Thoracic aorta (tissue), 2 donors: ENCODE data around the gene OGDH. TPM values are rescaled to one million over a fixed set of nuclear protein-coding genes. Genes with fewer than 3 reads are reported as not detected.

ENCODE experiments used
- ATAC-seq: fragments of 150-250 bp; one replicate; pipeline ENCODE4 v1.8.0; 2017; ENCODE audit warnings: low read depth; ENCODE audit not compliant: insufficient number of reproducible peaks, low FRiP score
- DNase-seq: peaks from one replicate; pipeline ENCODE4 v3.0.0-alpha.2; 2020; ENCODE audit warnings: low spot score
- H3K27ac ChIP-seq, 2 donors: fragments of 200-600 bp; sonication (generic); 1 replicate in 1 of 2; 2 replicates in 1 of 2; pipeline ENCODE4 v1.5.1; 2016; ENCODE audit warnings: mild to moderate bottlenecking in 2 of 2, moderate library complexity in 2 of 2
- H3K27me3 ChIP-seq: fragments of 200-600 bp; sonication (generic); replicated peaks from 2 replicates; pipeline ENCODE4 v1.6.0; 2016; ENCODE audit warnings: mild to moderate bottlenecking; ENCODE audit not compliant: insufficient read depth
- H3K36me3 ChIP-seq: fragments of 200-600 bp; sonication (generic); one replicate; pipeline ENCODE4 v1.5.1; 2016
- H3K4me1 ChIP-seq, 2 donors: fragments of 200-600 bp; sonication (generic); 1 replicate in 1 of 2; 2 replicates in 1 of 2; pipeline versions ENCODE4 v1.5.1 to v1.6.0; 2016; ENCODE audit warnings: low read depth in 2 of 2, mild to moderate bottlenecking in 1 of 2; ENCODE audit not compliant: control insufficient read depth in 1 of 2
- H3K4me3 ChIP-seq: fragments of 200-600 bp; sonication (generic); 2 replicates; pipeline ENCODE4 v1.5.1; 2016; ENCODE audit warnings: mild to moderate bottlenecking
- H3K9me3 ChIP-seq: fragments of 200-600 bp; sonication (generic); 2 replicates; pipeline ENCODE4 v1.5.1; 2016
- CTCF ChIP-seq: fragments of 200-600 bp; sonication (generic); IDR thresholded peaks from one replicate; pipeline ENCODE4 v1.5.1; 2019; ENCODE audit warnings: antibody characterized with exemption
- total RNA-seq, 2 donors: library from RNA; depleted of rRNA; stranded (reverse); fragments of >200 nt; gene quantifications; one replicate each; pipeline versions ENCODE4 v1.1.0 to v1.2.3, GENCODE V29; 2016

OGDH gene
- total RNA-seq, 2 donors from 2014 or later: 80.8 to 99.2 TPM

DNA sequence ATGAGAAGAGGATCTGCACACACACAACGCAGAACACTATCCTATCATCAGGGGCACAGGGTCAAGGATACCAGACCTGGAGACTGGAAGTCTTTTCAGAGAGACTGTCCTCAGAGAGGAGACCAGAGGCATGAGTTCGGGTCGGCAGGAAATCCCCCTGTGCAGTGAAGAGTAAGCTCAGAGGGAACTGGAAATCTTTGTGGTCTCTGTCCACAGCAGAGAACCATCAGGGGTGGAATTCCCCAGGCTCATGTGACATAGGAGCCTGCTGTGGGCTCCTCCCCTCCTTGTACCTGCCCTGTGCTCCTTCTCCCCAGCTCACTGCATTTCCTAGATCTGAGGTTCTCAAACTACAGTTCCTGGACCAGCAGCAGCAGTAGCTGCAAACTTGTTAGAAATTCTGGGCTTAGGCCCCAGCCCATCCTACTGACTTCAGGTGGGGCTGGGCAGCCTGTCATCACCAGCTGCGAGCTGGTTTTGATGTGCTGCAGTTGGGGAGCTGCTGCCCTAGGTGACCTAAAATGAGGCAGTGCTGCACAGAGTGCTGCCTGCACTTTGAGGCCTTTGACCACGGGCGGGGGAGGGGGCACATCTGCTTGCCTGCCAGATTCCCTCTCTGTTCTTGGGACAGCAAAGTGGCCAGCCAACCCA, 144.6 kb downstream of the OGDH start:
- TF ChIP-seq CTCF: no peak
- no peak for DNase-seq
- no peaks in the 10 kb centered on the region for H3K36me3 ChIP-seq
- no peaks in the 10 kb centered on the region for H3K9me3 ChIP-seq
- ATAC-seq: no peak
- no peaks in the 10 kb centered on the region for H3K27me3 ChIP-seq
- H3K27ac ChIP-seq: no peak overlapping the region
- H3K4me3 ChIP-seq: no peak overlapping the region
- peaks cover 19 to 31% of the 10 kb centered on the region in 2 donors for H3K4me1 ChIP-seq

DNA sequence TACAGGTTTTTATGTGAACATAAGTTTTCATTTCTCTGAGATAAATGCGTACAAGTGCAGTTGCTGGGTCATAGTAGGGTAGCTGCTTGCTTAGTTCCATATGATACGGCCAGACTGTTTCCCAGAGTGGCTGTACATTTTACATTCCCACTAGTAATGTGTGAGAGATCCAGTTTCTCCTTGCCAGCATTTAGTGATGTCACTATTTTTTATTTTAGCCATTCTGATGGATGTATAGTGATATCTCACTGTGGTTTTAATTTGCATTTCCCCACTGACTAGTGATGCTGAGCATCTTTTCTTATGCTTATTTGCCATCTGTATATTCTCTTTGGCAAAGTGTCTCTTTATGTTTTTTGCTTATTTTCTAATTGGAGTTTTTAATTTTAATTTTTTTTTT, 146.4 kb downstream of the OGDH start:
- TF ChIP-seq CTCF: no peak
- H3K27ac ChIP-seq: no peak overlapping the region
- H3K36me3 ChIP-seq: peaks cover 5% of the 10 kb centered on the region
- peaks cover 22 to 45% of the 10 kb centered on the region in 2 donors for H3K4me1 ChIP-seq
- H3K4me3 ChIP-seq: no peak overlapping the region
- H3K27me3 ChIP-seq: no peaks in the 10 kb centered on the region
- DNase-seq (no peak), ATAC-seq (no peak)
- H3K9me3 ChIP-seq: no peaks in the 10 kb centered on the region

DNA sequence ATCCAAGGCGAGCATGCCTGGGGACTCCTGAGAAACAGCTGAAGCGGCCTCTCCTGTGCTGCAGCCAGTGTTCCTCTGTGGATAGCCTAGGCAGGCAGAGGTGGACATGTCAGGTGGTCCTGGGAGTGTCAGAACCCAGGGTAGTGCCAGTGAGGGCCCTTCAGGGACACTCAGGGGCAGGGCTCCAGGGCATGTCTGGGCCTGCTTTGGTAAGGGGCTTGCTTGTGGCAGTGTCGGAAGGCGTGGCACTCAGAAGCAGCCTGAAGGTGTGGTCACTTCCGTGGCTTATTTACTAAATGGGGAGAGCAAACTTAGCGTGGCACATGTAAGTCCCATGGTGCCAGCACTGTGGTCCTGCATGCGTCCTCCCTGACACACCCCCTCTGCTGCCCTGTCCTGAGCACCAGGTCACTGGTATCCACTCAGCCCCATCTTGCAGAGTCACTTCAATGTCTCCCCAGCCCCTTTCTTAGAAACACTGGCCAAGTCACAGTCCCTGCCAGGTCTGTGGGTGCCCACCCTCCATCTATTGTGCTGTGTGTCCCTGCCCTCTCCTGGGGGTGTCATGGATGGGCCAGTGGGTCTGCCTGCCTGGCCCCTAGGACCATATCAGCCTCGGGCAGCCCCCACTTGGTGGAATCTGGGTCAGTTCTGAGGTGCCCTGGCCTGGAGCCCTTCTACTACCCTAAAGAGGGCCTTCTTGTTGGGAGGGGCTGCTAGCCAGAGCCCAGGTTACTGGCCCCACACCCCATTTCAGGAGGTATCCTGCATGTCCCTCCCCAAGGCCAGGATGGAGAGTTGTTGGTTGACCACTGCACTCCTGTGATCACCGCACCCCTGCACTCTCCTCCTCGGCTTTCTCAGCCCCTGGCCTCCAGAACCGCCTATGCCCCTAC, 148.6 kb downstream of the OGDH start:
- no peak for DNase-seq
- peak overlapping the region; percentile 30 to 34 for H3K27ac ChIP-seq

GRCh38 chr7:44755698-44756627, 149.5 kb downstream of the OGDH start:
- H3K4me1 ChIP-seq: peaks cover 16 to 26% of the 10 kb centered on the region in 2 donors
- ATAC-seq: no peak

More for the DNA sequence above, 148.6 kb downstream of the OGDH start:
- H3K9me3 ChIP-seq: no peaks in the 10 kb centered on the region
- H3K27me3 ChIP-seq: no peaks in the 10 kb centered on the region
- TF ChIP-seq CTCF: no peak
- no peak for ATAC-seq
- H3K36me3 ChIP-seq: peaks cover 19% of the 10 kb centered on the region
- H3K4me3 ChIP-seq: no peak overlapping the region
- H3K4me1 ChIP-seq: peaks cover 19 to 36% of the 10 kb centered on the region in 2 donors

More at GRCh38 chr7:44755698-44756627, 149.5 kb downstream of the OGDH start:
- no peak overlapping the region for H3K4me3 ChIP-seq
- TF ChIP-seq CTCF: no peak
- DNase-seq: no peak
- H3K27ac ChIP-seq: peak overlapping the region; percentile 30 to 34
- no peaks in the 10 kb centered on the region for H3K27me3 ChIP-seq
- H3K9me3 ChIP-seq: no peaks in the 10 kb centered on the region
- peaks cover 26% of the 10 kb centered on the region for H3K36me3 ChIP-seq
